Stimulated activated naive CD8-positive, alpha-beta T cell treated with anti-CD3 and anti-CD28 coated beads, Interleukin-15, Interleukin-2, amounts not matched to agents 100 ng/mL and 50 ng/mL, for 24 hours (primary cell): ENCODE results near the gene BABAM2.

Source experiments
- H3K27ac Mint-ChIP-seq: one replicate; pipeline ENCODE4 v1.8.0; 2021; ENCODE audit warnings: mild to moderate bottlenecking, mixed read lengths
- H3K27me3 Mint-ChIP-seq: one replicate; pipeline ENCODE4 v1.8.0; 2021; ENCODE audit warnings: mixed read lengths
- H3K36me3 Mint-ChIP-seq: one replicate; pipeline ENCODE4 v1.8.0; 2021; ENCODE audit warnings: low read depth, mixed read lengths
- H3K4me1 Mint-ChIP-seq: one replicate; pipeline ENCODE4 v1.8.0; 2021; ENCODE audit warnings: low read depth, mixed read lengths
- H3K4me3 Mint-ChIP-seq: one replicate; pipeline ENCODE4 v1.8.0; 2021; ENCODE audit warnings: mild to moderate bottlenecking, mixed read lengths
- H3K9me3 Mint-ChIP-seq: one replicate; pipeline ENCODE4 v1.8.0; 2021; ENCODE audit warnings: mixed read lengths

BABAM2 gene

GRCh38 chr2:27887830-27888229, 2.7 kb upstream of the BABAM2 start:
- H3K27me3 Mint-ChIP-seq: peaks cover 3% of the 10 kb centered on the region
- H3K4me3 Mint-ChIP-seq: no peak overlapping the region
- H3K36me3 Mint-ChIP-seq: peaks cover 9% of the 10 kb centered on the region
- H3K4me1 Mint-ChIP-seq: peaks cover 35% of the 10 kb centered on the region
- H3K9me3 Mint-ChIP-seq: no peaks in the 10 kb centered on the region
- H3K27ac Mint-ChIP-seq: no peak overlapping the region

- Mint-ChIP-seq H3K27ac (no peak overlapping the region), H3K4me1 (peaks cover 44% of the 10 kb centered on the region), H3K4me3 (peak overlapping the region; percentile 91), H3K27me3 (peaks cover 3% of the 10 kb centered on the region), H3K9me3 (no peaks in the 10 kb centered on the region), H3K36me3 (peaks cover 9% of the 10 kb centered on the region)
These were observed 1.7 kb upstream of the BABAM2 start for GRCh38 chr2:27888790-27889189.

- Mint-ChIP-seq H3K27ac (peak overlapping the region; percentile 100), H3K36me3 (peaks cover 18% of the 10 kb centered on the region), H3K4me3 (peak overlapping the region; percentile 91), H3K9me3 (no peaks in the 10 kb centered on the region), H3K4me1 (peaks cover 54% of the 10 kb centered on the region), H3K27me3 (peaks cover 3% of the 10 kb centered on the region)
These were observed 769 bp upstream of the BABAM2 start for GRCh38 chr2:27889774-27890145.

- Mint-ChIP-seq H3K9me3 (no peaks in the 10 kb centered on the region), H3K27me3 (peaks cover 3% of the 10 kb centered on the region), H3K4me3 (peak overlapping the region; percentile 91), H3K4me1 (peaks cover 60% of the 10 kb centered on the region), H3K27ac (peak overlapping the region; percentile 100), H3K36me3 (peaks cover 31% of the 10 kb centered on the region)
These were observed 569 bp downstream of the BABAM2 start for GRCh38 chr2:27890924-27891672.

- peaks cover 65% of the 10 kb centered on the region for H3K4me1 Mint-ChIP-seq
- H3K27me3 Mint-ChIP-seq: peaks cover 3% of the 10 kb centered on the region
- peaks cover 37% of the 10 kb centered on the region for H3K36me3 Mint-ChIP-seq
- no peaks in the 10 kb centered on the region for H3K9me3 Mint-ChIP-seq
- peak overlapping the region; percentile 100 for H3K27ac Mint-ChIP-seq
- peak overlapping the region; percentile 91 for H3K4me3 Mint-ChIP-seq
These were observed 1.2 kb downstream of the BABAM2 start for GRCh38 chr2:27891673-27892105.

GRCh38 chr2:27893006-27893405, 2.5 kb downstream of the BABAM2 start:
- Mint-ChIP-seq H3K4me1 (peaks cover 79% of the 10 kb centered on the region), H3K27me3 (peaks cover 3% of the 10 kb centered on the region), H3K9me3 (no peaks in the 10 kb centered on the region), H3K36me3 (peaks cover 50% of the 10 kb centered on the region), H3K27ac (peak overlapping the region; percentile 100), H3K4me3 (peak overlapping the region; percentile 91)

- Mint-ChIP-seq H3K27ac (peak overlapping the region; percentile 64), H3K4me3 (no peak overlapping the region), H3K9me3 (no peaks in the 10 kb centered on the region), H3K4me1 (peaks cover 85% of the 10 kb centered on the region), H3K27me3 (no peaks in the 10 kb centered on the region), H3K36me3 (peaks cover 68% of the 10 kb centered on the region)
These were observed 7.2 kb downstream of the BABAM2 start for GRCh38 chr2:27897717-27898116.

GRCh38 chr2:27901234-27901633, 10.7 kb downstream of the BABAM2 start:
- peak overlapping the region; percentile 84 for H3K27ac Mint-ChIP-seq
- peaks cover 88% of the 10 kb centered on the region for H3K4me1 Mint-ChIP-seq
- peaks cover 4% of the 10 kb centered on the region for H3K9me3 Mint-ChIP-seq

GRCh38 chr2:27902098-27902497, 11.6 kb downstream of the BABAM2 start:
- Mint-ChIP-seq H3K27ac (peak overlapping the region; percentile 84), H3K4me1 (peaks cover 88% of the 10 kb centered on the region), H3K36me3 (peaks cover 72% of the 10 kb centered on the region), H3K27me3 (no peaks in the 10 kb centered on the region), H3K9me3 (peaks cover 4% of the 10 kb centered on the region), H3K4me3 (peak overlapping the region; percentile 19)

More at GRCh38 chr2:27901234-27901633, 10.7 kb downstream of the BABAM2 start:
- Mint-ChIP-seq H3K4me3 (peak overlapping the region; percentile 11), H3K27me3 (no peaks in the 10 kb centered on the region), H3K36me3 (peaks cover 76% of the 10 kb centered on the region)

DNA sequence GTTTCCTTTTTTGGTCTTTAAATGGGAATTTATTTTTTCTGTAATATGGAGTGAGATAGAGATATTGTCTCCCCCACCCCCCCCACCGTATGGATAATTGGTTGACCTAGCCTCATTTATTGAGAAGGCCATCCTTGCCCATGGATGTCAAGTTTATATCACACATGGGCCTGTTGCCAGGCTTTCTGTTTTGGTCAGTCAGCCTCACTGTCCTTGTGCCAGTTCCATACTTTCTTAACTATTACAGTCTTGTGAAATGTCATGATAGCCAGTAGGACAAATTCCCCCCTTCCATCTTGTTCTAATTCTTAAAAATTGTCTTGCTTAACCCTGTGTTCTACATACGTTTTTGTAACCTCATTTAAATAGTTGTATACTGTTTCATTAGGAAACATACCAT, 12.5 kb downstream of the BABAM2 start:
- Mint-ChIP-seq H3K4me1 (peaks cover 87% of the 10 kb centered on the region), H3K27me3 (no peaks in the 10 kb centered on the region), H3K27ac (peak overlapping the region; percentile 84), H3K4me3 (no peak overlapping the region), H3K36me3 (peaks cover 68% of the 10 kb centered on the region), H3K9me3 (peaks cover 4% of the 10 kb centered on the region)

DNA sequence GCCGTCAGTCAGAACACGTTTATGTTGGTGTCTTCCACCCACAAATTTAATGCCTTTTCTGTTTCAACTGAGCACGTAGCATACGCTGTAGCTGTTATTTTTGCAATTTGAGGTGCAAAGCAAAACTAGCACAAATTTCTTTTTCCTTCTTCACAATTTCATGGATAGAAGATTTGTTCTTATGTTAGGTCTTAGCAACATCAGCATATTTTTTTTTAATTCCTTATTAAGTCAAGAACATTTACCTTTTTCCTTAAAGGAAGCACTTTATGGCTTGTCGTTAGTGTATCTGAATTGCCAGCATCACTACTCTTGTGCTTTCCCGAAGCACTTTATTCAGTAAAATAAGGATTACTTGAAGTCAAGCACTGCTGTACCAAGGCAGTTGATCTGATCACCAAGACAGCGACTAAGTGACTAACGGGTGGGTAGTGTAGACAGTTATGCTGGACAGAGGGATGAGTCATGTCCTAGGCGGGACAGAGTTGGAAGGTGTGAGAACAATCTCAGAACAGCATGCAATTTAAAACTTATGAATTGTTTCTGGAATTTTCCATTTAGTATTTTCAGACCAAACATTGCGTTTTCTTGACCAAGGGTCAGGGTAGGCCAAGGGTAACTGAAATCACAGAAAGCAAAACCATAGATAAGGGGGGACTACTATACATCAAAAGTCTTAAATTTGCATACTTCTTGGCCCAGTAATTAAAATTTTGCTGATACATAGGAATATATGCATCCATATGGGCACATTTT, 13.3 kb downstream of the BABAM2 start:
- Mint-ChIP-seq H3K4me1 (peaks cover 86% of the 10 kb centered on the region), H3K27ac (peak overlapping the region; percentile 84), H3K4me3 (no peak overlapping the region), H3K9me3 (peaks cover 4% of the 10 kb centered on the region), H3K36me3 (peaks cover 65% of the 10 kb centered on the region), H3K27me3 (no peaks in the 10 kb centered on the region)

DNA sequence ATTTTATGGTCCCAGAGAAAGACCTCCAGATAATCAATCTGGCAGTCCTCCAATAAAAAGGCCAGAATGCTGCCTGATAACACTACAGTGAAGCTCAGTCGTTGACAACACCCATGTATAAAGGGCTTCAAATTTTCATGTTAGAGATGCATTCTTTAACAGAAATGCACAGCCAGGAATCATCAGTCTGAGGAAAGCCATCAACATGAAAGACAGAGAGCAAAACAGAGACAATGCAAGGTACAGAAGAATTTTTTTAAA, 13.8 kb downstream of the BABAM2 start:
- Mint-ChIP-seq H3K36me3 (peaks cover 62% of the 10 kb centered on the region), H3K27me3 (no peaks in the 10 kb centered on the region), H3K27ac (no peak overlapping the region), H3K4me1 (peaks cover 82% of the 10 kb centered on the region), H3K4me3 (no peak overlapping the region), H3K9me3 (peaks cover 4% of the 10 kb centered on the region)

GRCh38 chr2:27906074-27906473, 15.5 kb downstream of the BABAM2 start:
- Mint-ChIP-seq H3K27me3 (no peaks in the 10 kb centered on the region), H3K27ac (no peak overlapping the region), H3K36me3 (peaks cover 58% of the 10 kb centered on the region), H3K4me3 (no peak overlapping the region), H3K9me3 (peaks cover 4% of the 10 kb centered on the region), H3K4me1 (peaks cover 73% of the 10 kb centered on the region)

GRCh38 chr2:27907547-27907946, 17.0 kb downstream of the BABAM2 start:
- H3K36me3 Mint-ChIP-seq: peaks cover 68% of the 10 kb centered on the region
- no peak overlapping the region for H3K27ac Mint-ChIP-seq
- peaks cover 4% of the 10 kb centered on the region for H3K9me3 Mint-ChIP-seq
- no peak overlapping the region for H3K4me3 Mint-ChIP-seq
- no peaks in the 10 kb centered on the region for H3K27me3 Mint-ChIP-seq
- peaks cover 66% of the 10 kb centered on the region for H3K4me1 Mint-ChIP-seq

GRCh38 chr2:27909901-27910300, 19.4 kb downstream of the BABAM2 start:
- H3K9me3 Mint-ChIP-seq: no peaks in the 10 kb centered on the region
- no peak overlapping the region for H3K27ac Mint-ChIP-seq
- H3K4me1 Mint-ChIP-seq: peaks cover 47% of the 10 kb centered on the region
- no peak overlapping the region for H3K4me3 Mint-ChIP-seq
- H3K27me3 Mint-ChIP-seq: no peaks in the 10 kb centered on the region
- peaks cover 60% of the 10 kb centered on the region for H3K36me3 Mint-ChIP-seq
